GM19468 (cell line): ENCODE data around the gene SNU13.
"Not testable (repeated sequence)": the region's sequence is repeated elsewhere in the genome, so short reads cannot be mapped to it uniquely, and the experiment has no call there.

Experiments used
- ATAC-seq: cut with Tn5 transposase; IDR thresholded peaks from one replicate; pipeline ENCODE4 v1.9.1; 2021; ENCODE audit warnings: mild to moderate bottlenecking, moderate library complexity, moderate number of reproducible peaks; ENCODE audit not compliant: unreplicated experiment; ENCODE audit errors: extremely low read depth

Gene SNU13

GRCh38 chr22:41647771-41648170, 40.9 kb downstream of the SNU13 start:
- ATAC-seq, result no peak

GRCh38 chr22:41642331-41643110, 46.1 kb downstream of the SNU13 start:
- ATAC-seq, result no peak

DNA sequence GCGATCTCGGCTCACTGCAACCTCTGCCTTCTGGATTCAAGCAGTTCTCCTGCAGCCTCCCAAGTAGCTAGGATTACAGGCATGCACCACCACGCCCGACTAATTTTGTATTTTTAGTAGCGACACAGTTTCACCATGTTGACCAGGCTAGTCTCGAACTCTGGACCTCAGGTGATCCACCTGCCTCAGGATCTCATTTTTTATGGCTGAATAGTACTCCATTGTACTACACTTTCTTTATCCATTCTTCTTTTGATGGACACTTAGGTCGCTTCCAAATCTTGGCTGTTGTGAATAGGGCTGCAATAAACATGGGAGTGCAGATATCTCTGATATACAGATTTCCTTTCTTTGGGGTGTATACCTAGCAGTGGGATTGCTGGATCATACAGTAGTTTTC, 46.8 kb downstream of the SNU13 start:
- no peak for ATAC-seq

DNA sequence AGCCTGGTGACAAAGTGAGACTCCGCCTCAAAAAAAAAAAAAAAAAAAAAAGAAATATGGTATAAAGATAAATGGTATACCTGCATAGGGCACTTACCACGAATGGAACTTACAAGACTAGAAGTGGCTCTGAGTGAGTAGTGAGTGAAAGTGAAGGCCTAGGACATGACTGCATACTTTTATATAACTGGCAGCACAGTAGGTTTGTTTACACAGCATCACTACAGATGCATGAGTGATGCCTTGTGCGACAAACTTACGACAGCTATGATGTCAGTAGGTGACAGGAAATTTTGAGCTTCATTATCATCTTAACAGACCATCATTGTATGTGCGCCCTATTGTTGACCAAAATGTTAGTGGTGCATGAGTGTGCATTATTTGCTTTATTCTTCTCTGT, 49.9 kb downstream of the SNU13 start:
- ATAC-seq, result no peak

- ATAC-seq, result no peak
These were observed 50.5 kb downstream of the SNU13 start for GRCh38 chr22:41638124-41638523.

DNA sequence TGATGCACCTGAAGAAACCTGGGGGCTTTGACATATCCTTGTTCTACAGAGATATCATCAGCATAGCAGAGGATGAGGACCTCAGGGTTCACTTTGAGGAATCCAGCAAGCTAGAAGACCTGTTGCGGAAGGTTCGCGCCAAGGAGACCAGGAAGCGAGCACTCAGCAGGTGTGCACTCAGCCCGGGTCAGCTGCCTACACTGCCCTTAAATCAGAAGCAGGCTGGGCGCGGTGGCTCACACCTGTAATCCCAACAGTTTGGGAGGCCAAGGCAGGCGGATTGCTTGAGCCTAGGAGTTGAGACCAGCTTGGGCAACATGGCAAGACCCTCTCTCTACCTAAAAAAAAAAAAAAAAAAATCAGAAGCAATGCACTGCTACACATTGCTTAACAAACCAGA, 51.0 kb downstream of the SNU13 start:
- ATAC-seq, result not testable (repeated sequence)

DNA sequence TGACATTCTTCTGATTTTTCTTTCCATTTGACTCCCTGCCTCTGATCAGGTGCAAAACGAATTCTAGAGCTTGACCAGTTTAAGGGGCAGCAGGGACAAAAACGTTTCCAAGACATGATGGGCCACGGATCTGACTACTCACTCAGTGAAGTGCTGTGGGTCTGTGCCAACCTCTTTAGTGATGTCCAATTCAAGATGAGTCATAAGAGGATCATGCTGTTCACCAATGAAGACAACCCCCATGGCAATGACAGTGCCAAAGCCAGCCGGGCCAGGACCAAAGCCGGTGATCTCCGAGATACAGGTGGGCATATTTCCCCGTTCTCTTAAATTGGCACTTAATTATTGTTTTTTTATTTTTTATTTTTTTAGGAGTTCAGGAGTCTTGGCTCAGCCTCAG, 52.2 kb downstream of the SNU13 start:
- ATAC-seq, result no peak

DNA sequence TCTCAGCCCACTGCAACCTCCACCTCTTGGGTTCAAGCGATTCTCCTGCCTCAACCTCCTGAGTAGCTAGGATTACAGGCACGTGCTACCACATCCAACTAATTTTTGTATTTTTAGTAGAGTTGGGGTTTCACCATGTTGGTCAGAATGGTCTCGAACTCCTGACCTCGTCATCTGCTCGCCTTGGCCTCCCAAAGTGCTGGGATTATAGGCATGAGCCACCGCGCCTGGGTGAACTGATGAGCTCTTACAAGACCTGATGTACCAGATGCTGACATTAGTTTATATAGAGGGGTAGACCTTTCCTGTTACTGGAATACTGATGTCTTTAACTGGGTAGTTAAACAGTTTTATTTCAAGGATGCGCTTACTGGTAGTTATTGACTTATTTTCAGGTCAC, 54.1 kb downstream of the SNU13 start:
- ATAC-seq, result not testable (repeated sequence)

- ATAC-seq, result not testable (repeated sequence)
These were observed 57.1 kb downstream of the SNU13 start for GRCh38 chr22:41631615-41632014.

- not testable (repeated sequence) for ATAC-seq
These were observed 57.6 kb downstream of the SNU13 start for GRCh38 chr22:41631115-41631514.

DNA sequence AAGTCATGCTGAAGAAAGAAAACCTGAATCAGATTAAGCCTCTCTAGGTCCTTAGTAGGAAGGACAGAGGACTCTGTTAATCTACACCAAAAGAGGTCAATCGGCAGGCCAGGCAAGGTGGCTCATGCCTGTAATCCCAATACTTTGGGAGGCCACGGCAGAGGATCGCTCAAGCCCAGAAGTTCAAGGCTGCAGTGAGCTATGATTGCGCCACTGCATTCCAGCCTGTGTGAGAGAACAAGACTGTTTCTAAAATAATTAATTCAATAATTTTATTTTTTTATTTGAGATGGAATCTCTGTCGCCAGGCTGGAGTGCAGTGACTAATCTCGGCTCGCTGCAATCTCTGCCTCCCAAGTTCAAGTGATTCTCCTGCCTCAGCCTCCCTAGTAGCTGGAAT, 63.1 kb downstream of the SNU13 start:
- ATAC-seq, result no peak
